ENCODE measurements around the gene UCK1.

Gene UCK1

GRCh38 chr9:131511880-131512279 is 19.2 kb downstream of the UCK1 start:
- no peak for DNase-seq (ENCODE audit: low read depth)
- no peak overlapping the region for H3K4me3 ChIP-seq (ENCODE audit: low read depth, low read length)
- no peak for TF ChIP-seq CTCF (conservative IDR thresholded peaks at IDR 0.05; ENCODE audit: low read depth, low read length)

DNA sequence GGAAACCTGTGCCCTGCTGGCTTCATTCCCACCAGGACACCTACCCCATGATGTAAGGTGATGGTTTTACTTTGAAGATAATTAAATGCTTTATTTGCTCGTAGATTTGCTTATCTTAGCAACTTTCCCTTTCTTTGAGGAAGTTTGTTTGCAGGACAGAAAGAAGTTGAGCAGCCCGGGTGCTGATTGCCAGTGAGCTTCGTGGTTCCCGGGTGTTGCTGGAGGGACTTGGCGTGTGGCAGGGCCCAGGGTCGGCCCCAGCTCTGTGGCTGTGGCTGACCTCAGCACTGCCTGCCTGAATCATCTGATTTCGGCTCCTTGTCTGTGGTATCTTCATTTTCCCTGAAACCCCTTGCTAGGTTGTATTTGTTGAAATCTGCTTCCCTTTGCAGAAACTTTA is 19.6 kb downstream of the UCK1 start:
- TF ChIP-seq CTCF (conservative IDR thresholded peaks at IDR 0.05; ENCODE audit: low read depth, low read length) = no peak
- no peak overlapping the region for H3K4me3 ChIP-seq (ENCODE audit: low read depth, low read length)
- no peak for DNase-seq (ENCODE audit: low read depth)

GRCh38 chr9:131505012-131505411 is 26.1 kb downstream of the UCK1 start:
- H3K4me3 ChIP-seq (ENCODE audit: low read depth, low read length) = no peak overlapping the region
- TF ChIP-seq CTCF (conservative IDR thresholded peaks at IDR 0.05; ENCODE audit: low read depth, low read length) = no peak
- no peak for DNase-seq (ENCODE audit: low read depth)

GRCh38 chr9:131503626-131504465 is 27.2 kb downstream of the UCK1 start:
- TF ChIP-seq CTCF (conservative IDR thresholded peaks at IDR 0.05; ENCODE audit: low read depth, low read length) = no peak

DNA sequence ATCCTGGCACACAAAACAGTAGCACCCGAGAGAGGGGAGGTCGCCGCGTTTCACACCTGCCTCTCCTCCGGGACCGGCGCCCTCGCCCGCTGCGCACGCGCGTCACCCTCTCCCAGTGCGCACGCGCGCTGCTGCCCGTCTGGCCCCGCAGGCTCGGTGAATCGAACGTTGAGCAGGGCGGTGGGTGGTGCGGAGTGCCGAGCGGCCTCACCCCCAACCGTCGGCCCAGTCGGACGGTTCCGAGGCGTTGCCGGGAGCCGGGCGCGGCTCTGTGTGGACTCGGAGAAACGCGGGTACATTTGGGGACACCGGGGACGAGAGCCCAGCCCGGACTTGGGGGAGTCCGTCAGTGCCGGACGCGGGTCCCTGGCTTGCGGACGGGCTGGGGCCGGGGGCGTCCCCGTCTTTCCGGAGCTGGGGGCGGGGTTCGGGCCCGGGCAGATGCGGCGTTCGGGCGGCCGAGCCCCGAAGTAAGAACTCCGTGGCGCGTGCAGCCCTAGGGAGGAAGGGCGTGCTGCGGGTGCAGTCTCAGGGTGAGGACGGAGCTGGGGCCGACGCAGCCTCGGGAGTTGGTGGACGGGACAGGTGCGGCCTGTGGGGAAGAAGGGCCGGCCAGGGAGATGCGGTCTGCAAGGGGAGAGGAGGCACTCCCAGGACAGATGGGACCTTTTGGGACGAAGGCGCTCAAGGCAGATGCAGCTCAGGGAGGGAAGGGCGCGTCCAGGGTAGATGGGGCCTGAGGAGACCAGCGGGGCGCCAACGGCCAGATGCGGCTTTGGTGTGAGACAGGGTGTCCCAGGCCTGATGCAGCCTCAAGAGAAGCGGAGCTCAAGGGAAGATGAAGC is 28.1 kb downstream of the UCK1 start, which contains the start of gene POMT1:
TSS of gene POMT1 (plus strand) at position 138 of the 845 bp plus-strand sequence. CDS start 1,301 bp downstream, outside the sequence.
- no peak for TF ChIP-seq CTCF (conservative IDR thresholded peaks at IDR 0.05; ENCODE audit: low read depth, low read length)
- DNase-seq (ENCODE audit: low read depth) = peak; percentile 84
- peak within 1 kb of the TSS; percentile 87 for H3K4me3 ChIP-seq (ENCODE audit: low read depth, low read length)

More at GRCh38 chr9:131503626-131504465, 27.2 kb downstream of the UCK1 start:
- peak; percentile 20 for DNase-seq (ENCODE audit: low read depth)
- peak overlapping the region; percentile 87 for H3K4me3 ChIP-seq (ENCODE audit: low read depth, low read length)

GRCh38 chr9:131500939-131501541 is 30.0 kb downstream of the UCK1 start:
- H3K4me3 ChIP-seq (ENCODE audit: low read depth, low read length) = no peak overlapping the region
- no peak for TF ChIP-seq CTCF (conservative IDR thresholded peaks at IDR 0.05; ENCODE audit: low read depth, low read length)
- peak; percentile 67 for DNase-seq (ENCODE audit: low read depth)
